Measurements from ENCODE around the gene C2CD2. TPM values are rescaled to one million over a fixed set of nuclear protein-coding genes. Genes with fewer than 3 reads are reported as not detected.

The C2CD2 gene
- polyA plus RNA-seq, 3 donors = 13.2 to 20.0 (median 19.7) TPM

DNA sequence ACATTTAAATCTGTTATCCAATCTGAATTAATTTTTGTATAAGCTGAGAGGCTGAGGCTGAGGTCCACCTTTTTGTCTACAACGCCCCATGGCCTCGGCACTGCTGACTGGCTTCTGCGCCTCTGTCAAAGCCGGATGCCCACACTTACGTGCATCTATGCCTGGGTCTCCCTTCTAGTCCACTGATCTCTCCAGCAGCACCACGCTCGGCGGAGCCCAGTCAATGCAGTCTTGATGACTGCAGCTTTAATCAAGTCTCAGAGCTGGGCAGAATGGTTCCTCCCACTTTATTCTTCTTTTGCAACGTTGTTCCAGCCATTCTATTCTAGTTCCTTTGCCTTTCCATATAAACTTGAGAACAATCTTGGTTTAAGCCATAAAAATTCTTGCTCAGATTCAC, 84.0 kb downstream of the C2CD2 start:
- no peak for DNase-seq

DNA sequence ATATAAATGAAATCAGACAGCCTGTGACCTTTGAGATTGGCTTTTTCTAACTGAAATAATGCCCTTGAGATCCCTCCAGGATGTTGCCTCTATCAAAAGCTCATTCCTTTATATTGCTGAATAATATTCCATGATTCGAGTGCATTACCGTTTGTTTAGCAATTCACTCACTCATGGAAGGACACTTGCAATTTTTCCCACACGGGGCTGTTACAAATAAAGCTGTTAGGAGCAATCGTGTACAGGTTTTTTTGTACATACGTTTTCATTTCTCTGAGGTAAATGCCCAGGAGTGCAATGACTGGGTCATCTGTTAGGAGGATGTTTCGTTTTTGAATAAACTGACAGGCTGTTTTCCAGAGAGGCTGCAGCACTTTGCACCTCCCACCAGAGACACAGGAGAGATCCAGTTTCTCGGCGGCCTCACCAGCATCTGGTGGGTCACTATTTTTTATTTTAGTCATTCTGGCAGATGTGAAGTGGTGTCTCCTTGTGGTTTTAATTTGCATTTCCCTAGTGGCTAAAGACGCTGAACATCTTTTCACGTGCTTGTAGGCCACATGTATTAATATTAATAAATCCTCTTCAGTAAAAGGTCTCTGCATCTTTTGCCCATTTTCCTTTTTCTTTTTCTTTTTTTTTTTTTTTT, 85.6 kb downstream of the C2CD2 start:
- no peak for DNase-seq

DNA sequence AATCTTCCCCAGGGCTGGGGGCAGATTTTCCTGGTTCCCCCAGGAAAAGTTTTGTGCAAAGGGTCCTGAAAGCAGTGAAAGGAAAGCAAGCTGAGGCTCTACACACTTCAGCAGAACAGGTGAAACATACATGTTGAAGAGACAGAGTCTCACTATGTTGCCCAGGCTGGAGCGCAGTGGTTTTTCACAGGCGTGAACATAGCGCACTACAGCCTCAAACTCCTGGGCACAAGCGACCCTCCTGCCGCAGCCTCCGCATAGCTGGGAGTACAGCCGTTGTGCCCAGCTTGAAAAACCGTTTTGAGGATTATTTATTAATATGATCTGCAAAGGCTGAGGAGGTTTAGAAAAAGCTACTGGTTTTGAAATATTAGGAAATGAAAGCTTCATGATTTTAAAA, 86.5 kb downstream of the C2CD2 start:
- no peak for DNase-seq

DNA sequence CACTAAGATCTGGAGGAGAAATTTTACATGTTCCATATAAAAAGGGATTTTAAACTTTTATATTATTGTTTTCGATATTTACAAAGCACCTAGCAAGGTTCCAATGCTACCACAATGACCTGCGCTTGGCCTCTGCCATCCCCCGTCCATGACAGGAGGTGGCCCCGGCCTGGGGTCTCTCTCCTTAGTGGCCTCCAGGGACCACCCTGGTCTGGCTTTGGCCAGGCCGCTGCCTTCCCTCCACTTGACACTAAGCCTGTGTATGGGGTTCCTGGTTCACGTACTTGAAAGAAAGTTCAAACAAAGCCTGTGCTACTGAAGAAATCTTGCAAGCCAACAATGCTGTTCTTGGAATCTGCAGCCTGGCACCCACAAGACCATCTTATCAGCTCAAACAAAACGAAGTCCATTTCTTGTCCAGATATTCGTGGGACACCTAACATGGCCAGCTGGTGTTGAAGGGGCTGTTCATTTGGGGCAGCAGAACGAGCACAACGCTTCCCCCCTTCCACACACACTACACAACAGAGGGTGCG, 87.5 kb downstream of the C2CD2 start:
- no peak for DNase-seq

GRCh38 chr21:41865002-41865777, 88.6 kb downstream of the C2CD2 start:
- no peak for DNase-seq

GRCh38 chr21:41864311-41865001, 89.4 kb downstream of the C2CD2 start:
- DNase-seq = no peak

- no peak for DNase-seq
These were observed 90.4 kb downstream of the C2CD2 start for GRCh38 chr21:41863439-41863740.

DNA sequence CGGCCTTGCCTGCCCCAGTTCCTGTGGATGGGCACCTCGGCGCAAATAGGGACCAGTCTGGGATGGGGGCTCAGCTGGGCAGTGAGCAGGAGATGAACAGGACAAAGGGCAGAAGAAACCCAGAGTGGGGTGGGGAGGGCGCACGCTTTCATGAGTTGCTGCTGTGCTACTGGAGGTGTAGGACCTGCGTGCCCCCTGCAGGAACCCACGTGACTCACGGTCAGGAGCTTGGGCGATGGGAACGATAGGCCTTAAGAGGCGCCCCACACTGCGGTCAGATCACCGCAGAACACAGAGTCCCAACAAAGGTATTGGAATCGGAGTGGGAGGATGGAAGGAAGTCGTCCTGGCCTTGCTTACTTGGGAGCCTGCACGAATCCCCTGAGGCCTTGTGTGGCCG, 91.8 kb downstream of the C2CD2 start:
- no peak for DNase-seq

DNA sequence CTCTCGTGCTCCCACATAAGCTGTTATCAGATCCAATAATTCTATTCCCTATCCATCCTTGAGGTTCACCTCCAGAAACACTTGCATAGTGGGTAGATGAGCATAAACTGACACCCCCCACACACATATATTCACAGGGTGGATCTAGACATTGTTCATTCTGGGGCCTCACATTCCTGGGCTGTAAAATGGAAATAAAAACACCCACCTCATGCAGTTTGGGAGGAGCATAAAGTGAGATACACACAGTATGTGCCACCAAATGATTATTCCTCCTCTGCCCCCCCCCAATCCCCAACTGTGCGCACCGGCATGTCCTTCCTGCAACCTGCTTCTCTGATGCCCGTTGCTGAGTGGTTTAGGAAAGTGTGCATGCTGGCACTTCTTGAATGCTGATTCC, 92.6 kb downstream of the C2CD2 start:
- DNase-seq = no peak

DNA sequence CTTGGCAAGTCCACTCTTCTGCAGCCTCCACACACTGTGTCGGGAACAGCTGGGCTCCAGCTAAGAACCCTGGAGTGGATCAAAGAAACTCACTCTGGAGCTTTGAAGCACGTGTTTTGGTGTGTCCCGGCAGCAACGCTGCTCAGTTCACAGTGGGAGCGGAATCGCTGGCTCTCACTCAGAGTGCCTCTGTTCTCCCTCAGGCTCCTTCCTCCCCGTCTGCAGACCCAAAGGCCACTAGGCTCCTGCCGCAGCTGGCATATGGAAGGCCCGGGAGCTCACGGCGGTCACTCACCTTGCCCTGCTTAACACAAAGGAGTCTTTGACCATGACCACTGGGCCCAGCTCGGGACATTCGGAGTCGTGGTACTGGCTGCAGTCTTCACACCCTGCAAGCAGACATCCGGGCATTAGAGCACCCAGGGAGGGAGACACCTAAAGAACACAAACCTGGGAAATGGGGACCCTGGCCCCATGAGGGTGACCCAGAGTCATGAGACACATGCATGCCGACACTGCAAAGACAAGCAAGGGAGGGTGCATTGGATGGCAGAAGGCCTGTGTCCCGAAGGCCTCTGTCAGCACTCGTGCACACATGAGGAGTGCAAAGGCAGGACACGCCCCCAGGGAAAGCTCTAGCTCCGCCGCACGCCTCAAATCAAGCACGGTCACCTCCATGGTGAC, 94.4 kb downstream of the C2CD2 start:
- no peak for DNase-seq

GRCh38 chr21:41858466-41859296, 95.1 kb downstream of the C2CD2 start:
- no peak for DNase-seq

GRCh38 chr21:41857771-41858300, 96.0 kb downstream of the C2CD2 start:
- DNase-seq = no peak

DNA sequence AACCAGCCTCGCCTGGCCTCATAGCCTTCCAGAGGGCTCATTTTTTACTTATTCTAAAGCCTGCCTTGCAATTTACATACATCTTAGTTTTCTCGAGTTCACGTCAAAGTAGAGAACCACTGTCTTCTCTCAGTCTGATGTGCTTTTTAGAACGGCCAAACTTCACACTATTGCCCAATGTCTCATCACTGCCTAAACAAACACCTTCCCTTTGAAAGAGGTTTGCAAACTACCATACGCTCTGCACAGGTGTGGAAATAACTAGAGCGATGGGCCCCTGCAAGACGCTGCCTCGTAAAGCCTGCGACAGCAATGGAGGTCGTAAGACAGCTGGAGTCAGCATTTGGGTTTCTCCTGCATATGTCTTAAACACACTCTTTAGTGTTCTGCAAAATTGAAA, 97.2 kb downstream of the C2CD2 start:
- DNase-seq = no peak

DNA sequence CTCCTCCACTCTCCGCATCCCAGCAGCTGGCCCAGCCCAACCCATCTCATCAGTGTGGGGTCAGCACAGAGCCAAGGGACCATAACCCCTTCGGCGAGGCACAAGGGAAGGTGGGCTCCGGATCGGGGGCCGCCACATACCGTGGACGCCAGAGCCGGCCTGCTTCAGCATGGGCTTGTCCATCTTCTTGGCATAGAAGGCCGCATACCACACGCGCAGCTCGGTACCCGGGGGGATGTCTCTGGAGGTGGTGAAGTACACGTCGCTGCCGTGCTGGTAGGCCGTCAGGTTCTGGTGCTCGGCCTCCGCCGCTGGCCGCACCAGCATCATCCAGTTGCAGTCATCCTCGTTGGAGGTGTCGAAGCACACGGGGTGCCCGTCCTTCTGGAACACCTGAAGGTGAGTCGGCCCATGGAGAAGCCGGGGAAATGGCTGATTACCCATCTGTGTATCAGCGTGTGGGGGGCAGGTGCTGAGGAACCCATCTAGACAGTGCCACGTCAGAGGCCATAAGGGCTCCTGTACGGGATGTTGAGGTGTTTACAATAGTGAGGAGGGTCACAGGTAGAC, 99.3 kb downstream of the C2CD2 start:
- DNase-seq = no peak

GRCh38 chr21:41852929-41853320, 100.9 kb downstream of the C2CD2 start:
- DNase-seq = no peak

DNA sequence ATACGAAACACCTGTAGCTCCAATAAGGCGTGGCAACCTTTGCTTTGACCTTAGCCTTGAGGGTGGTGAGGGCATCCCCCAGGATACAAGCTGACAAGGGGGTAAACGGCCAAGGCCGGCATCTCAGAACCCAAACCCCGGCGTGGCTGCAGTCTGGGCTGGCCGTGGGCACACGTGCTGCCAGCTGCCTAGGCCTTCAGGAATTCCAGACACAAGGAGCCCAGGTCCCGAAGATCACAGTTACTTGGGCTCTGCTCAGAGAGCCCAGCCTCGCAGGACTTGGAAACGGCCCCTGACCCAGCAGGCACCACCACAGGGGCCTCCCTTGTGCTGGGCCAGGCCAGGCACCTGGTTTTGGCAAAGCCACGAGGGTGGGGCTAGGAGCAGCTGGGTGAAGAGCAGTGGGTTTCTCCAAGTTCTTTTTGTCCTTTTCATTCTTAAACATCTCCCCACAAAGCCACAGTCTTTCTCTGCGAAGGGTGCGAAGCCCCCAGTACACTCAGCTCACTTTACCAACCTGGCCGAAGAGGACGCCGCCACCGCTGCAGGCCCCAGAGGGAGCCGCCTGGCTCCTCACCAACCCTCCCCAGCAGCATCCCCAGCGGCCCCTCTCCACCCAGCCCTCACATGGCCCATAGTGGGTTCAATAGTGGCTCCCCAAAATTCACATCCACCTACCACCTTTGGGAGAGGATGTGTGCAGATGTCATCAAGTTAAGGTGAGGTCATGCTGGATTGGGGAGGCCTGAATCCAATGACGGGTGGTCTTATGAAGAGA, 101.5 kb downstream of the C2CD2 start:
- no peak for DNase-seq

GRCh38 chr21:41851090-41851790, 102.6 kb downstream of the C2CD2 start:
- no peak for DNase-seq

DNA sequence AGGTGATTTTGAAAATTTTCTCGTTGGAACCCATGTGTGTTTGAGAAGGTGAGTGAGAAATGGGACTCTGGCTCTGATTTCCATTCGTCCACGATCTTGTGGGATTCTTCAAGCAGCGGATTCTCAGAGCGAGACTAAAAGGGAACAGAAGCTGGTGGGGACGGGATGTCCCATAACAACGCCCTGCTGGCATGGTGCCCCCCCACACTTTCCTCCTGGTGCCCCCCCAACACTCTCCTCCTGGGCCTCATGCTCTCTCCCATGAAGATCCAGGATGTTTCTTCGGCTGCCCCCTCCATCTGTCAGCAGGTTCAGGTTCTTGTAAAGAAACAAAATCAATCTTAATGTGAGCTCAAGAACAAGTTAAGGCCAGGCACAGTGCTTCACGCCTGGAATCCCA, 103.7 kb downstream of the C2CD2 start:
- DNase-seq = no peak

DNA sequence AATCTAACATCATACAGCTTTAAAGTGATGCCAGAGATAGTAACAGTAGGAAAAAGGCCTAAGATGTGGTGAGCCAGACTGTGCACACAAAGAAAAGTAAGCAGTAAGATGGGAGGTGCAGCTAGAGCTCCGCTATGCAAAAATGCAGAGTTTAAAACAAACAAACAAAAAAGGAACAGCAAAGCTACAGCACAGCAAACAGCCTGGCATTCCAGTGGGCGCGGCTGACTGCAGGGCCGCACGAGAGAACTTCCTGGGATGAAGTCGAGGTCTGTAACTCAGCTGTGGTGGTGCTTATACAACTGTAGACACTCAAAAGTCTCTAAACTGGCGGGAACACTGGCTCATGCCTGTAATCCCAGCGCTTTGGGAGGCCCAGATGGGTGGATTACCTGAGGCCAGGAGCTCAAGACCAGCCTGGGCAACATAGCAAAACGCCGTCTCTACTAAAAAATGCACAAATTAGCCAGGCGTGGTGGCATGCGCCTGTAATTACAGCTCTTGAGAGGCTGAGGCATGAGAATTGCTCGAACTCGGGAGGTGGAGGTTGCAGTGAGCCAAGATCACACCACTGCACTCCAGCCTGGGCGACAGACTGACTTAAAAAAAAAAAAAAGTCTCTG, 104.7 kb downstream of the C2CD2 start:
- no peak for DNase-seq
